Measurements from ENCODE around the gene CUL9. TPM values are rescaled to one million over a fixed set of nuclear protein-coding genes. Genes with fewer than 3 reads are reported as not detected.

CUL9 gene
- total RNA-seq, 1 donor from 2014 or later: 15.2 TPM

DNA sequence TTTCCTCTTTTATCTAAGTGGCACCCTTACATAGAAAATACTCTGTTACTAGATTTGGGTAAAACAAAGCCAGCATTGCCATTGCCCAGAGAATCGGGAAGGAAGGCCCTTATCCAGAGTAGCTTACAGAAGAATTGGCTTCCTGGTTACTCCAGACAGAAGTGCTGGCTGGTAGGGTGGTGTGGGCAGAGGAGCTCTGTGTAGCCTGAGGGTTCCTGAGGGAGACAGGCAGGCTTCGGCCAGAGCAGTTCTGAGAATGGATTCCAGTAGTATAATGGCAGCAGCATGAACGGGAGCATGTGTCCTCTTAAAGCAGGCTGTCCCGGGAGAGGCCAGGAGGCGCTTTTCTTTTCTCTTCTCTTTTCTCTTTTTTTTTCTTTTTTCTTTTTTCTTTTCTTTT lies 11.9 kb downstream of the CUL9 start:
- no peak for DNase-seq (ENCODE audit: low spot score)

DNA sequence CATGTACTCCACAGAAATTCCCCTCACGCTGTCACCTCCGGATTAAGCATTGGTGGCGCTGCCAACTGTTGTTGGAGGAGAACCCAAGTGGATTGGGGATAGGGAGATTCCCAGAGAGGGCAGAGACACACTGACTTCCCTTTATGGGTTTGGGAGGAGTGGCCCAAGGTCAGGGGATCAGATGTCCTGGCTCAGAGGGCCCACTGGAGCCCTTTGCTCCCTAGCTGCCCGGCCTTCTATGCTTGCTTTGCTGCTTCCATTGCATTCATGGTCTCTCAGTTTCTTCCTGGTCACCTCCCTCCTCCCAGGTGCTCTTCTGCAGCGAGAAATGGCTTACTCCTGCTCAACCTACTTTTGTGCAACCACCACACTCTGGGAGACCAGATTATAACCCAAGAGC lies 14.3 kb downstream of the CUL9 start:
- DNase-seq (ENCODE audit: low spot score): no peak

DNA sequence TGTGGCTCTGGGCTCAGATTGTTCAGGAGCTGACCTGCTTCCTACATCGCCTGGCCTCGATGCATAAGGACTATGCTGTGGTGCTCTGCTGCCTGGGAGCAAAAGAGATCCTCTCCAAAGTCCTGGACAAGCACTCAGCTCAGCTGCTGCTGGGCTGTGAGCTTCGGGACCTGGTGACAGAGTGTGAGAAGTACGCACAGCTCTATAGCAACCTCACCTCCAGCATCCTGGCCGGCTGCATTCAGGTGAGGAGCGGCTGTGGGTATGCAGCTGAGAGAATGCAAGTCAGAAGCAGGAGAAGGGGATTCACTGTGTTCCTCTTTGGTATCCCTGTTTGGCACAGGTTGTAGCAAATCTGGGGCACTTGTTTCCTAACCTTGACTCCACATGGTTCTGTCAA lies 17.9 kb downstream of the CUL9 start:
- no peak for DNase-seq (ENCODE audit: low spot score)

DNA sequence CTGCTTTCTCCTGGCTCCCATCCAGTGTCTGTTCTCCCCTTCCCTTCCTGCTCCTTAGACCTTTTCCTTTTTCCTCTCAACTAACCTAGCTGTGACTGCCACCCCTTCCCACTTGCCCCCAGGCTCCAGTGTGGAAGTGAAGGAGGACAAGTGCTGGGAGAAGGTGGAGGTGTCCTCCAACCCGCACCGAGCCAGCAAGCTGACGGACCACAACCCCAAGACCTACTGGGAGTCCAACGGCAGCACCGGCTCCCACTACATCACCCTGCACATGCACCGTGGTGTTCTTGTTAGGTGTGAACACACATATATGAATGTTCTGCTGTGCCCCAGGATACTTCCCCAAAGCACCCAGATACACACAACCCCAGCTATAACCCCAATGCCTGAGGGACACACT lies 18.5 kb downstream of the CUL9 start:
- no peak for DNase-seq (ENCODE audit: low spot score)

DNA sequence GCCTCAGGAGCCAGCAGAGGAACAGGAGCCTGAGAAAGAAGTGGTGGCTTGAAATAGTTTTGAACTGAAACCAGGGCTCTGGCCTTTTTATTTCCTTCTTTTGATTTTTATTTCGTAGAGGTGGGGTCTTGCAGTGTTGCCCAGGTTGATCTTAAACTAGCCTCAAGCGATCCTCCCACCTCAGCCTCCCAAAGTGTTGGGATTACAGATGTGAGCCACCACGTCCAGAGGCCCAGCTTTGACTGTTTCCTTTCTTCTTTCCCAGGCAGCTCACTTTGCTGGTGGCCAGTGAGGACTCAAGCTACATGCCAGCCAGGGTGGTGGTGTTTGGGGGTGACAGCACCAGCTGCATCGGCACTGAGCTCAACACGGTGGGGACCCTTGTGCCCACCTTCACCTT lies 20.5 kb downstream of the CUL9 start:
- no peak for DNase-seq (ENCODE audit: low spot score)

DNA sequence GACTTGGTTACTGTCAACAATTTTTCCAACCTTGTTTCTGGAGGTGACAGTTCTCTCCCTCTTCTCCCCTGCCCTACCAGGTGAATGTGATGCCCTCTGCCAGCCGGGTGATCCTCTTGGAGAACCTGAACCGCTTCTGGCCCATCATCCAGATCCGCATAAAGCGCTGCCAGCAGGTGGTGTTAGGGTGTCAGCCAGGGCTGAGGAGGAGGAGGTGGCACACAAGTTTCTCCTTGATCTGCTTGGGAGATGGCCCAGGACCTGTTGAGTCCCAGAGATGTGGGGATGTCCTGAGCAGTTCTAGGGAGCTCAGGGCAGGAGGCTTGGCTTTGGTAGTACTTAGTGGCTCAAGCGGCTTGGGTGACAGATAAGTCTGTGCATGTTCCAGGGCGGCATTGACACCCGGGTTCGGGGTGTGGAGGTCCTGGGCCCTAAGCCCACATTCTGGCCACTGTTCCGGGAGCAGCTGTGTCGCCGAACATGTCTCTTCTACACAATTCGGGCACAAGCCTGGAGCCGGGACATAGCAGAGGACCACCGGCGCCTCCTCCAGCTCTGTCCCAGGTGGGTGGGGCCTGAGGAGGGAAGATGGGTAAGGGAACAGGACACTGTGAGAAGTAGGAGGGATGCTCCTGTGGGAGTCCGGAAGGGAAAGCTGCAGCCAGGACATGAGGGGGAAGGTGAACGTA lies 21.2 kb downstream of the CUL9 start:
- no peak for DNase-seq (ENCODE audit: low spot score)

DNA sequence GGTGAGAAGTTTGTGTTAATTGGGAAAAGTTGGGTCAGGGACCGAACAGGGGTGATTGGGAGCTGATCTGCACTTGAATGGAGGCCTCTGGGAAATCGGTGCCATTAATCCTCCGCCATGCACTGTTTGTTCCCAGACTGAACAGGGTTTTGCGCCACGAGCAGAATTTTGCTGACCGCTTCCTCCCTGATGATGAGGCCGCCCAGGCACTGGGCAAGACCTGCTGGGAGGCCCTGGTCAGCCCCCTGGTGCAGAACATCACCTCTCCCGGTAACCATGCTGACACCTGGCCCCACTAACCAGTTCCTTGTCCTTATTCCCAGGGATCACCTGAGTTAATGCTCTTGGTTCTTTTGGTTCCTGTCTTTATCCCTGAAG lies 21.7 kb downstream of the CUL9 start:
- DNase-seq (ENCODE audit: low spot score): no peak

DNA sequence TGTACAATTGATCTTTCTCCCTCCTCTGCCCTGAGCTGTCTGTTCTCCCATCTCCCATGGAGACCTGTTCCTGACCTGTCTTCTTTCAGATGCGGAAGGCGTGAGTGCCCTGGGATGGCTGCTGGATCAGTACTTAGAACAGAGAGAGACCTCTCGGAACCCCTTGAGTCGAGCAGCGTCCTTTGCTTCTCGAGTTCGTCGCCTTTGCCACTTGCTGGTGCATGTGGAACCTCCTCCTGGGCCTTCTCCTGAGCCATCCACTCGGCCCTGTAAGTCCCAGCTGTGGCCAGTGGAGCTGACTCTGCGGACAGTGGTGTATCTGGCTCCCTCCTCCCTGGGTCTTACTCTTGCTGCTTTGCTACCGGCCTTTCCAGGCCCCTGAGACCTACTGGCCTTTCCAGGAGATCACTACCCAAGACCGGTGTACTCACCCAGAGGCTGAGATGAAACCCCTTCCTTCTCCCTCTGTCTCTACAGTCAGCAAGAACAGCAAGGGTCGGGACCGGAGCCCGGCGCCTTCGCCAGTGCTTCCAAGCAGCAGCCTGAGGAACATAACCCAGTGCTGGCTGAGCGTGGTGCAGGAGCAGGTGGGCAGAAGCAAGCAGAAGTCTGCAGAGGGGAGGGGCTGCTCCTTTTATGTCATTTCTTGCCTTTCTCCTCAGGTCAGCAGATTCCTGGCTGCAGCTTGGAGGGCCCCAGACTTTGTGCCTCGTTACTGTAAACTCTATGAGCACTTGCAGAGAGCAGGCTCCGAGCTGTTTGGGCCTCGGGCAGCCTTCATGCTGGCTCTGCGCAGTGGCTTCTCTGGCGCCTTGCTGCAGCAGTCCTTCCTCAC lies 22.5 kb downstream of the CUL9 start:
- no peak for DNase-seq (ENCODE audit: low spot score)

DNA sequence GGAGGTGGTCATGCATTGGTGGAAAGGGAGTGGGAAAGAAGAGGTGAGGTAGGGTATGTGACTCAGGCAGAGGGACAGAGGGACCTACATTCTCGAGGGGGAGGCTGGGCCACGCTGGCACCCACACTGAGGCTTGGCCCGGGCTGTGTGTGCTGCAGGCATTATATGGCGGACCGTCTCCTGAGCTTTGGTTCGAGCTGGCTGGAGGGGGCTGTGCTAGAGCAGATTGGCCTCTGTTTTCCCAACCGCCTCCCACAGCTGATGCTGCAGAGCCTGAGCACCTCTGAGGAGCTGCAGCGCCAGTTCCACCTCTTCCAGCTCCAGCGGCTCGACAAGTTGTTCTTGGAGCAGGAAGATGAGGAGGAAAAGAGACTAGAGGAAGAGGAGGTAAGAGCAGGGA lies 23.9 kb downstream of the CUL9 start:
- DNase-seq (ENCODE audit: low spot score): no peak

DNA sequence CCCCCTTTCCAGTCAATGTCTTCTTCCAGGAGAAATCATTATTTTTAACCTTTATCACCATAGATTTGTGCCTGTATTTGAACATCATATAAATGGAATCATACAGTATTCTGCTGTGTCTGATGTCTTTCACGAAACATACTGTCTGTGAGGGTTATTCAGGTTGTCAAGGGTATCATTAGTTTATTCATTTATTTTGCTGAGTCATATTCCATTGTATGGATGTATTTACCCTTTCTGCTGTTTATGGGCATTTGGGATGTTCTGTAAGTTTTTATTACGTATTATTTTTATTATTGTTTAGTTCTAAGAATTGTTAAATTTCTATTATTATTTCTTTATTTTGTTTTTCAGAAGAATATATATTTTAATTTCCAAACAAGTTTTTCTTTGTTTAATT lies 25.3 kb downstream of the CUL9 start:
- no peak for DNase-seq (ENCODE audit: low spot score)

DNA sequence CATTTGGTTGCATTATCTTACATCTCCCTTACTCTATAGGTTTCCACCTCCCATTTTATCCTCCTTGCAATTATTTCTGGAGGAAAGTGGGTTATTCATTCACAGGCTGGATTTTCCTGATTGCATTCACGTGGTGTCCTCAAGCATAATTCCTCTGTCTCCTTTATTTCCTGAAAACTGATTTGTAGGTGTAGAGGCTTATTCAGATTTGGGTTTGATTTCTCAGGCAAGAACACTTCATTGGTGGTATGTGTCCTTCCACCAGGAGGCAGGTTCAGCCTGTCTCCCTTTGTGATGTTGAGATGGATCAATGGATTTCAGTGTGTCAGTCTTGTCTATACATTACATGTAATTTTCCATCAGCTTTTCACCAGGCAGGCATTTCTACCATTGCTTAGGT lies 30.0 kb downstream of the CUL9 start:
- no peak for DNase-seq (ENCODE audit: low spot score)

DNA sequence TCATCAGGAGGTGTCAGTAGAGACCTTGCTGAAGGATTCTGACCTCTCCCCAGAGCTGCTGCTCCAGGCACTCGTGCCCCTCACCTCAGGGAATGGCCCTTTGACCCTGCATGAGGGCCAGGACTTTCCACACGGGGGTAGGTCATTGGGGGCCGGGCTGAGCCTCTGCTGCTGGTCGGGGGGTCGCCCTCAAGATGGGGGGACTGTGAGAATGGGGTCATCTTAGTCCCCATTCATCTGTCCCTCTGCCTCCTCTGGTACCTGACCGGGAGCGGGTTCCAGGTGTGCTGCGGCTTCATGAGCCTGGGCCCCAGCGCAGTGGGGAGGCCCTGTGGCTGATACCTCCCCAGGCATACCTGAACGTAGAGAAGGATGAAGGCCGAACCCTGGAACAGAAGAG lies 31.4 kb downstream of the CUL9 start:
- DNase-seq (ENCODE audit: low spot score): no peak

DNA sequence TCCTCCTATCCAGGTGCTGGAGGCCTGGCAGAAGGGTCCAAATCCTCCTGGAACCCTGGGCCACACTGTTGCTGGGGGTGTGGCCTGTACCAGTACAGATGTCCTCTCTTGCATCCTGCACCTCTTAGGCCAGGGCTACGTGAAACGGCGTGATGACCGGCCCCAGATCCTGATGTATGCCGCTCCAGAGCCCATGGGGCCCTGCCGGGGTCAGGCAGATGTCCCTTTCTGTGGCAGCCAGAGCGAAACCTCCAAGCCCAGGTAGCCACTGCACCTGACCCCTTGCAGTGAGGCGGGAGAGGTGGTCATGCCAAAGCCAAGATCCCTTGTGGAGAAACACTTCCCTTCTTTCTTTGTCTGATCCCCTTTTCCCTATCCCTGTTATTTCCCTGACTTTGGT lies 33.1 kb downstream of the CUL9 start:
- DNase-seq (ENCODE audit: low spot score): no peak

DNA sequence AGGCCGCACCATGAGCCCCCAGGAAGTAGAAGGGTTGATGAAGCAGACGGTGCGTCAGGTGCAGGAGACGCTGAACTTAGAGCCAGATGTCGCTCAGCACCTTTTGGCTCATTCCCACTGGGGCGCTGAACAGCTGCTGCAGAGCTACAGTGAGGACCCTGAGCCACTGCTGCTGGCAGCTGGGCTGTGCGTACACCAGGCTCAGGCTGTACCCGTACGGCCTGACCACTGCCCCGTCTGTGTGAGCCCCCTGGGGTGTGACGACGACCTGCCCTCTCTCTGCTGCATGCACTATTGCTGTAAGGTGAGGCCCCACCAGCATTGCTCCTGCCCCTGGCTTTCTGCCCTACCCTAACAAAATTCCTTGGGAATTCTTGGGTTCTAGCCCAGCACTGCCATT lies 34.2 kb downstream of the CUL9 start:
- DNase-seq (ENCODE audit: low spot score): no peak

DNA sequence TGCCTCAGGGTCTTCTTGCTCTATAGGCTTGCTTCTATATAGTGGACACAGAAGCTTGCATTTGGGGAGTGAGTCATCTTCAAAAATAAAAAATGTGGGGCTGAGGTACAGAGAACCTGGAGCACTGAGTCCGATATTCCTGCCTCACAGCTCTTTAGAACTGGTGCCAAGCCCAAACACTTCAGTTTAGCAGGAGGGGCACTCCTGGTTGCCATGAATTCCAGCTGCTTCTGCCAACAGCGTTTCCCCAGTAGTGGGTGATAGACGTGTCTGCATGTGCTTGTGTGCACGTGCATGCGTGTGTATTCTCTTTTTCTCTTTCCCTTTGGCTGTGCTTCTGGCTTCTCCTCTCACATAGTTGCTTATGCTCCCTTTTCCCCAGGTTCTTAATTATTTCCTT lies 35.4 kb downstream of the CUL9 start:
- DNase-seq (ENCODE audit: low spot score): no peak

DNA sequence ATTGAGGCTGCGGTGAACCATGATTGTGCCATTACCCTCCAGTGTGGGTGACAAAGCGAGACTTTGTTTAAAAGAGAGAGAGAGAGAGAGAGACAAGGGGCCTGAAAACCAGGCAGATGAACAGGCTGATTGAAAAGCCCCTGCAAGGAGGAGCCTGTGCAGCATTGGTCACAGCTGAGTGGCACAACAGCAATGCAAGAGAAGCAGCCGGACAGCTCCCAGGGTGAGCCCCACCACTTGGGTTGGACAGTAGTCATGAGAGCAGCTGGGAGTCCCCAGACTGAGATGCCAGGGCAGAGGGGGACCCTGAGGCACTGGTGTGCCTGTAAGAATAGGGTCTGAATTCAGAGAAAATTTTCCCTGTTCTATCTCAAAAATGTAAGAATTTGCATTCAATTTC lies 37.1 kb downstream of the CUL9 start:
- DNase-seq (ENCODE audit: low spot score): no peak

DNA sequence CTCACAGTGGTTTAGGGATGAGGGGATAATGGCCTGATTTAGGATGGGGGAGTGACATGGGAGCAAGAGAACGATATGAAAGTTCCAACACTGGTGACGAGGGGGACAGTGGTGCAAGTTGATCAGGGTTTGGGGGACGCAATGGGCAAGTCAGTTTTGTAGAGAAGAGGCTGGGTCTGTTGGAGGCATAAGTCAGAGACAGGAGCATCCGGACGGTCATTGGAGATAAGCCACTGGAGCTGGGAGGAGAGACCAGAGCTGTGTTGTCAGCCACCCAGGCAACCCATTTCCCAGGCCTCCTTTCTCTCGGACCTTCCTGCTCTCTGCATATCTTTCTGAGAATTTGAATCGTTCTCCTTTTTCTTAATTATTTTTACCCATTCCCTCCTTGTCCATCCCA lies 37.8 kb downstream of the CUL9 start:
- no peak for DNase-seq (ENCODE audit: low spot score)

DNA sequence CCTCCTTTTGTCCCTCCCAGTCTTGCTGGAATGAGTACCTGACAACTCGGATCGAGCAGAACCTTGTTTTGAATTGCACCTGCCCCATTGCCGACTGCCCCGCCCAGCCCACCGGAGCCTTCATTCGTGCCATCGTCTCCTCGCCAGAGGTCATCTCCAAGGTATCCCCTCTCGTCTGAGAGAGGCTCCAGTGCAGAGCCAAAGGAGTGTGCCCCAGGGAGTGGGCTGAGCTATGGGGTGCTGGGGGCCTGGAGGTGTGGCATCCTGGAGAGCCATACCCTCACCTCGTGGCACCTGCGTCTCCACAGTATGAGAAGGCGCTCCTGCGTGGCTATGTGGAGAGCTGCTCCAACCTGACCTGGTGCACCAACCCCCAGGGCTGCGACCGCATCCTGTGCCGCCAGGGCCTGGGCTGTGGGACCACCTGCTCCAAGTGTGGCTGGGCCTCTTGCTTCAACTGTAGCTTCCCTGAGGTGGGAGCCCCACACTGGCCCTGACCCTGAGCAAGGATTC lies 38.5 kb downstream of the CUL9 start:
- no peak for DNase-seq (ENCODE audit: low spot score)

DNA sequence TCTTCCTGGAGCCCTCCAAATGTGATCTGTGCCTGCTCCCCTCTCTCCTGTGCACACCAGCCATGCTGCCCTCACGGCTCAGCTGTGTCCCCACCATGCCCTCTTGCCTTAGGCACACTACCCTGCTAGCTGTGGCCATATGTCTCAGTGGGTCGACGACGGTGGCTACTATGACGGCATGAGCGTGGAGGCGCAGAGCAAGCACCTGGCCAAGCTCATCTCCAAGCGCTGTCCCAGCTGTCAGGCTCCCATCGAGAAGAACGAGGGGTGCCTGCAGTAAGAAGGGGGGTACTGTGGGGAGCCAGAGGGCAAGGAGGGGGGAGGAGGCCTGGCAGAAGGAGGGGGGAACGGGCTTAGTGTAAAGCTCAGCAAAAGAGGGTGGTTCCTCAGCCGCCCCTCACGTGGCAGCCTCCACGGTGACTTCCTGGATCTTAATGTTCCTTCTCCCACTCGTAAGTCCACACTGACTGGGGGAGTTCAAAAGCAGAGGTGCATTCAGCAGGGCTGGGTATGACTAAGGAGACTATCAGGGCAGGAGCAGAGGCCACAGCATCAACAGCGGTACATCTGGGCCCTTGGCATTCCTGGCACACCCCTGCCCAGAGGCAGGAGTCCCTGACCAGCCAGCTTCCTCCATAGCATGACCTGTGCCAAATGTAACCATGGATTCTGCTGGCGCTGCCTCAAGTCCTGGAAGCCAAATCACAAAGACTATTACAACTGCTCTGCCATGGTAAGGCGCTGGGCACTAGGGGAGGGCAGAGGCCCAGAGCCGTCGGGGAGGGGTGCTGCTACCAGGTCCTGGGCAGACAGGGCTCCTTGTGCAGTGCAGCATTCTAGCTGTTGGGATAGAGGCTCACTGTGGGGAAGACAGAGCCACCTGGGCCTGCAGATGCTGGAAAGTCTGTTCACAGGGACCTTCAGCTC lies 39.3 kb downstream of the CUL9 start:
- no peak for DNase-seq (ENCODE audit: low spot score)

DNA sequence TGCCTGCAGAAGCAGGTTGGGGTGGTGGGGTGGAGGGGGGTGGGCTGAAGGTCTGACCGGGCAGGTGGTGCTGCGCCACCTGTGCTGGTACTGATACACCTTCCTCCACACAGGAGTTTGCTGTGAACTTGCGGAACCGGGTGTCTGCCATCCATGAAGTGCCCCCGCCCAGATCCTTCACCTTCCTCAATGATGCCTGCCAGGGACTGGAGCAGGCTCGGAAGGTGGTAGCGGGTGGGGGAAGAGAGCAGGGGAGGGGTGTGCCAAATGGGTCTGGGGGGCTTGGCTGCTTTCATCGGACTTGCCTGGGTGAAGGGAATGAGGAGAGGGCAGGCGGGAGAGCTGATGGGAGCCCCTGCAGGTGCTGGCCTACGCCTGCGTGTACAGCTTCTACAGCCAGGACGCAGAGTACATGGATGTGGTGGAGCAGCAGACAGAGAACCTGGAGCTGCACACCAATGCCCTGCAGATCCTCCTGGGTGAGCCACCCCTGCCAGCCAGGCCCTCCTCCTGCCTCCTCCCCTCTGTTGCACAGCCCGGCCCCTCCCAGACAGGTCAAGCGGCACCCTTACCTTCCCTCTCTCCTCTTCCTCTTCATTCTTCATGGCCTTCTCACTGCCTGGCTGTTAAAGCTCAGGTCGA lies 40.5 kb downstream of the CUL9 start:
- no peak for DNase-seq (ENCODE audit: low spot score)

DNA sequence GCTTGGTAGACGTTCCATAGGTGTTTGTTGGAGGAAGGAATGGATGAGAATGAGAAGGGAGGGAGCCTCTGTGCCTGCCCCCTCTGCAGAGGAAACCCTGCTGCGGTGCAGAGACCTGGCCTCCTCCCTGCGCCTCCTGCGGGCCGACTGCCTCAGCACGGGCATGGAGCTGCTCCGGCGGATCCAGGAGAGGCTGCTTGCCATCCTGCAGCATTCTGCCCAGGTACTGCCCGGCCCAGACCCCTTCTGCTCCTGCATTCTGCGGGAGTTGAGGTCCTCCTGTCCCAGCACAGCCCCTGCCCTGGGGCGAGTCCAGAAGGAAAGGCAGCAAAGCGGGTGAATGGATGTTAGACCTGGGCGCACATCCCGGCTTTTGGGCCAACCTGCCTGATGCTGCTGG lies 41.2 kb downstream of the CUL9 start:
- DNase-seq (ENCODE audit: low spot score): no peak

Data from umbilical cord (tissue), 2 donors.